ENCODE data around the gene DAB1.

- TF ChIP-seq CTCF (IDR thresholded peaks at IDR 0.05; ENCODE audit: low read depth, low read length, poor library complexity, severe bottlenecking) (no peak), EZH2phosphoT487 (IDR thresholded peaks at IDR 0.05; ENCODE audit: borderline replicate concordance, low read length) (no peak)
Measured at GRCh38 chr1:57235730-57236510, 187.9 kb downstream of the DAB1 start.

All from DOHH2 (cell line).